OCI-LY1 (cell line): ENCODE data around the gene CORO2B.

Experiments used
- CTCF ChIP-seq: fragments of 200-600 bp; sonication (generic), shearing (Covaris generic); IDR thresholded peaks from 2 replicates; pipeline ENCODE4 v1.5.1; 2017; ENCODE audit warnings: mild to moderate bottlenecking, antibody characterized with exemption, low read length, moderate library complexity, mixed read lengths
- EZH2 ChIP-seq: fragments of 200-600 bp; sonication (generic), shearing (Covaris generic); IDR thresholded peaks from 2 replicates; pipeline ENCODE4 v1.8.0; 2017; ENCODE audit warnings: borderline replicate concordance, mixed run types, mild to moderate bottlenecking, antibody characterized with exemption, low read length, moderate library complexity, mixed read lengths

DNA sequence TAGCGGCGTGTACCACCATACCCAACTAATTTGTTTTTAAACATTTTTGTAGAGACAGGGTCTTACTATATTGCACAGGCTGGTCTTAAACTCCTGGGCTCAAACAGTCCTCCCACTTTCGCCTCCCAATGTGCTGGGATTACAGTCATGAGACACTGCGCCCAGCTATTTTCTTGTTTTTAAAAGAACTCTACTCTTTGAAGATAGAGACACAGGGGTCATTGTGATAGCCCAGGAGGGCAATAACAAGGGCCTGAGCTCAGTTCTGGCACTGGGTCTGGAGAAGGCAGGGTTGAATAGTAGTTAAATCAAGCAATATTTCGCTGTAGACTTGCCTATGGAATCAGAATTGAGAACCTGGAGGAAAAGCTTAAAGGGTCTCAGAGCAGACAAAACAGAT is 143.1 kb downstream of the CORO2B start:
- TF ChIP-seq CTCF, result no peak
- TF ChIP-seq EZH2, result no peak
